ENCODE data around the gene KAT8.
"Not testable (repeated sequence)": the region's sequence is repeated elsewhere in the genome, so short reads cannot be mapped to it uniquely, and the experiment has no call there.

KAT8 gene

GRCh38 chr16:31092330-31092729 is 25.1 kb upstream of the KAT8 start:
- no peaks in the 10 kb centered on the region for H3K4me1 ChIP-seq
- DNase-seq: no peak
- H3K27me3 ChIP-seq: no peaks in the 10 kb centered on the region
- TF ChIP-seq, protein P1, sequence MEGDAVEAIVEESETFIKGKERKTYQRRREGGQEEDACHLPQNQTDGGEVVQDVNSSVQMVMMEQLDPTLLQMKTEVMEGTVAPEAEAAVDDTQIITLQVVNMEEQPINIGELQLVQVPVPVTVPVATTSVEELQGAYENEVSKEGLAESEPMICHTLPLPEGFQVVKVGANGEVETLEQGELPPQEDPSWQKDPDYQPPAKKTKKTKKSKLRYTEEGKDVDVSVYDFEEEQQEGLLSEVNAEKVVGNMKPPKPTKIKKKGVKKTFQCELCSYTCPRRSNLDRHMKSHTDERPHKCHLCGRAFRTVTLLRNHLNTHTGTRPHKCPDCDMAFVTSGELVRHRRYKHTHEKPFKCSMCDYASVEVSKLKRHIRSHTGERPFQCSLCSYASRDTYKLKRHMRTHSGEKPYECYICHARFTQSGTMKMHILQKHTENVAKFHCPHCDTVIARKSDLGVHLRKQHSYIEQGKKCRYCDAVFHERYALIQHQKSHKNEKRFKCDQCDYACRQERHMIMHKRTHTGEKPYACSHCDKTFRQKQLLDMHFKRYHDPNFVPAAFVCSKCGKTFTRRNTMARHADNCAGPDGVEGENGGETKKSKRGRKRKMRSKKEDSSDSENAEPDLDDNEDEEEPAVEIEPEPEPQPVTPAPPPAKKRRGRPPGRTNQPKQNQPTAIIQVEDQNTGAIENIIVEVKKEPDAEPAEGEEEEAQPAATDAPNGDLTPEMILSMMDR (IDR thresholded peaks at IDR 0.05; ENCODE audit: low read depth, low read length): no peak
- no peak overlapping the region for H3K4me3 ChIP-seq (ENCODE audit: low read depth, low read length)
- peaks cover 10% of the 10 kb centered on the region for H3K36me3 ChIP-seq
- no peaks in the 10 kb centered on the region for H3K9me3 ChIP-seq

DNA sequence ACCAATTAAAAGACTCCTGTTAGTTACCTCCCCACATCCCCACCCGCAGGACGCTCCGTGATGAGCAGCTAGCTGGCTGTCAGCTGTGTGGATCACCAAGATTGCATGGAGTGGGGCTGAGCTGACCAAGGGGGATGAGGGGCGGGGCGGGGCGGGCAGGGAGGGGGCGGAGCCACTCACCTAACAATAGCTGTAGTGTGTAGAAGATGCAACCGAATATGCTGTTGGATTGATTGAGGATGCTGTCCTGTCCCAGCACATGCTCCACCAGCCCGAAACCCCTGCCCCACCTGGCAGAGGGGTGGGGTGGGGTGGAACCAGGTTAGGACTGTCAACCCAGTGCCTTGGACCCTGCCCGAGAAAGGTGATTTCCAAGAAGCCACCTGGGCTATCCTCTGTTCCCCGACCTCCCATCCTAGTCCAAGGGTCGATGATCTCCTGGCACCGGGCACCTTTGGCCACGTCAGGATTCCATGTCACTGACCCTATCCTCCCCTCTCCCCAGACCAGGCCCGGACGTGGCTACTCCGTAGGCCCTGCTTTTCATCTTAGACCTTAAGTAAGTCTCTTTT is 24.2 kb upstream of the KAT8 start:
- peak; percentile 60 for DNase-seq
- peak overlapping the region; percentile 96 for H3K4me3 ChIP-seq (ENCODE audit: low read depth, low read length)
- peaks cover 10% of the 10 kb centered on the region for H3K36me3 ChIP-seq

GRCh38 chr16:31094088-31094423 is 23.4 kb upstream of the KAT8 start:
- peaks cover 10% of the 10 kb centered on the region for H3K36me3 ChIP-seq
- no peak for DNase-seq
- no peaks in the 10 kb centered on the region for H3K27me3 ChIP-seq

More for the DNA sequence above, 24.2 kb upstream of the KAT8 start:
- no peaks in the 10 kb centered on the region for H3K4me1 ChIP-seq
- H3K9me3 ChIP-seq: no peaks in the 10 kb centered on the region
- H3K27me3 ChIP-seq: no peaks in the 10 kb centered on the region
- TF ChIP-seq, protein P1 (IDR thresholded peaks at IDR 0.05; ENCODE audit: low read depth, low read length): no peak

GRCh38 chr16:31094424-31095120 is 22.9 kb upstream of the KAT8 start, which contains the start of gene VKORC1:
Gene VKORC1, minus strand, starts transcription at chr16:31094797. Its CDS starts 68 bp downstream, at chr16:31094729.
- TF ChIP-seq, protein P1 (IDR thresholded peaks at IDR 0.05; ENCODE audit: low read depth, low read length): no peak
- peak within 1 kb of the TSS; percentile 96 for H3K4me3 ChIP-seq (ENCODE audit: low read depth, low read length)
- no peaks in the 10 kb centered on the region for H3K4me1 ChIP-seq
- peak; percentile 97 for DNase-seq
- no peaks in the 10 kb centered on the region for H3K9me3 ChIP-seq
- H3K36me3 ChIP-seq: peaks cover 10% of the 10 kb centered on the region
- no peaks in the 10 kb centered on the region for H3K27me3 ChIP-seq

More at GRCh38 chr16:31094088-31094423, 23.4 kb upstream of the KAT8 start:
- H3K4me3 ChIP-seq (ENCODE audit: low read depth, low read length): peak overlapping the region; percentile 96
- H3K9me3 ChIP-seq: no peaks in the 10 kb centered on the region
- H3K4me1 ChIP-seq: no peaks in the 10 kb centered on the region
- TF ChIP-seq, protein P1 (IDR thresholded peaks at IDR 0.05; ENCODE audit: low read depth, low read length): no peak

DNA sequence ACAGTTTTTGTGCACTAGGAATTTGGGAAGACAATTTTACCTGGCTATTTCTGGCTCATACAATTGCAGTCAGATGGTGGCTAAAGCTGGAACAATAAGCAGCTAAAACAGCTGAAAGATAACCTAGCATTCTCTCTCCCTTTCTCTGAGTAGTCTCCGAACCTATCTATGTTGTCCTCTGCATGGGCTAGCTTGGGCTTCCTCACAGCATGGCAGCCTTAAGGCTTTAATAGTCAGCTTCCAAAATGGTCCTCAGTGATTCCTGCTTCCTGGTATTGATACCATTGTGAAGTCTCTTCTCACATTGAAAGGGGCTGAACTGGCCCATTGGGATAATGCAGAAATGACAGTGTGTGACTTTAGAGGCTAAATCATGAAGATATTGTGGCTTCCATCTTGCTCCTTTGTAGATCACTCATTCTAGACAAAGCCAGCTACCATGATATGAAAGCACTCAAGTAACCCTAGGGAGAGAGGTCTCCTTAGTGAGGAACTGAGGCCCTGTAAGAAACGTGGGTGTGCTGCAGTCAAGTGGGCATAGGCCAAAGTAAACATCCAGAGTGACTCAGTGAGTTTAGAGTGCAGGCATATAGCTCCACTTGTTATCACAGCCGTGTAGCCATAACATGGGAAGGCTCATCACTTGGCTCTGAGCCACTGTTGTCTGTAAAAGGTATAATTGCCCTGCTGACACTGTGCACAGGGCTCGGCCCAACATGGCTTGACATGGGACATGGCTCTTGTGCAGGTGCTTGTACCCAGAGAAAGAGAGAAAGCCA is 17.4 kb upstream of the KAT8 start:
- Histone ChIP-seq H3K27me3 (no peaks in the 10 kb centered on the region), H3K4me1 (no peaks in the 10 kb centered on the region), H3K9me3 (no peaks in the 10 kb centered on the region), H3K36me3 (no peaks in the 10 kb centered on the region), H3K4me3 (ENCODE audit: low read depth, low read length) (no peak overlapping the region)
- no peak for DNase-seq
- TF ChIP-seq, protein P1 (IDR thresholded peaks at IDR 0.05; ENCODE audit: low read depth, low read length): no peak; the same call in 1 of the 2 replicates

DNA sequence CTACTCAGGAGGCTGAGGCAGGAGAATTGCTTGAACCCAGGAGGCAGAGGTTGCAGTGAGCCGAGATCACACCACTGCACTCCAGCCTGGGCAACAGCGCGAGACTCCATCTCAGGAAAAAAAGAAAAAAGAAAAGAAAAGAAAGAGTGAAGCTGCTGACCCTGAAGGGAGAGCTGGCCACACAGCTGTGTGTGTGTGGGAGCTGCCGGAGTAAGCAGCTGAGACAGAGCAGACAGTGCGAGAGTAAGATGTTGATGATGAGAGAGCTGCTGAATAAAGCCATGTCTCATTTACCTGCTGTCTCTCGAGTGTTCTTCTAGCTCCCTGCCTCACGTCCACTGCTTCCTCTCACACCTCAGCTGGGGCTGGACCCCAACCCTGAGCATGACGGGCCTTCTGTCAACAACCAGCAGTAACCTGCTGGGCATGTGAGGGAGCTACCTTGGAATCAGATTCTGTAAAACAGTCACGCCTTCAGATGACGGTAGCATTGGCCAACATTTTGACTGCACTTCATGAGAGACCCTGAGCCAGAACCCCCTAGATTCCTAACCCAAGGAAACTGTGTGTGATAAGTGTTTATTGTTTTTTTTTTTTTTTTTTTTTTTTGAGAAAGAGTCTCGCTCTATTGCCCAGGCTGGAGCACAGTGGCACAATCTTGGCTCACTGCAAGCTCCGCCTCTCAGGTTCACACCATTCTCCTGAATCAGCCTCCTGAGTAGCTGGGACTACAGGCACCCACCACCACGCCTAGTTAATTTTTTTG is 16.4 kb upstream of the KAT8 start:
- H3K27me3 ChIP-seq; H3K36me3 ChIP-seq; H3K9me3 ChIP-seq; DNase-seq; H3K4me1 ChIP-seq; H3K4me3 ChIP-seq (ENCODE audit: low read depth, low read length): not testable (repeated sequence)
